Fibroblast of lung (primary cell): ENCODE results near the gene UBE3D. TPM values are rescaled to one million over a fixed set of nuclear protein-coding genes. Genes with fewer than 3 reads are reported as not detected.

Source experiments
- DNase-seq, 2 donors: peaks; one replicate each; pipeline versions ENCODE4 v3.0.0 to v3.0.0-alpha.2; 2010; ENCODE audit warnings: low read depth in 2 of 2
- H2AFZ ChIP-seq: 2 replicates; pipeline ENCODE4 v1.5.1; 2012; ENCODE audit warnings: low read length, control low read depth, inconsistent platforms
- H3K27ac ChIP-seq: 2 replicates; pipeline ENCODE4 v1.5.1; 2011; ENCODE audit warnings: low read length, control low read depth; ENCODE audit not compliant: insufficient read depth
- H3K27me3 ChIP-seq: 2 replicates; pipeline ENCODE4 v1.5.1; 2011; ENCODE audit warnings: mild to moderate bottlenecking, low read length; ENCODE audit not compliant: control insufficient read depth, insufficient read depth
- H3K36me3 ChIP-seq: 2 replicates; pipeline ENCODE4 v1.5.1; 2011; ENCODE audit warnings: low read length; ENCODE audit not compliant: control insufficient read depth, insufficient read depth
- H3K4me1 ChIP-seq: 2 replicates; pipeline ENCODE4 v1.5.1; 2011; ENCODE audit warnings: low read length; ENCODE audit not compliant: control insufficient read depth, insufficient read depth; ENCODE audit errors: extremely low read depth
- H3K4me2 ChIP-seq: 2 replicates; pipeline ENCODE4 v1.5.1; 2011; ENCODE audit warnings: low read length, control low read depth; ENCODE audit not compliant: insufficient read depth; ENCODE audit errors: extremely low read depth
- H3K4me3 ChIP-seq, 4 experiments: fragments of 200-600 bp in 1 of 4; sonication (generic) in 1 of 4; replicated peaks in 1 of 4; 2 replicates each; pipeline ENCODE4 v1.5.1; 2011 to 2016; ENCODE audit warnings: low read length in 4 of 4, low read depth in 3 of 4, mild to moderate bottlenecking in 3 of 4, control low read depth in 2 of 4, inconsistent platforms in 1 of 4, mixed read lengths in 1 of 4; ENCODE audit not compliant: insufficient read depth in 1 of 4; ENCODE audit errors: control extremely low read depth in 1 of 4
- H3K79me2 ChIP-seq: 2 replicates; pipeline ENCODE4 v1.5.1; 2012; ENCODE audit warnings: mild to moderate bottlenecking, low read length, inconsistent platforms; ENCODE audit not compliant: control insufficient read depth, insufficient read depth
- H3K9ac ChIP-seq: 2 replicates; pipeline ENCODE4 v1.5.1; 2011; ENCODE audit warnings: mild to moderate bottlenecking, low read length, control low read depth; ENCODE audit not compliant: insufficient read depth
- H3K9me3 ChIP-seq: 2 replicates; pipeline ENCODE4 v1.5.1; 2012; ENCODE audit warnings: low read depth, low read length; ENCODE audit not compliant: control insufficient read depth, insufficient read depth
- H4K20me1 ChIP-seq: 2 replicates; pipeline ENCODE4 v1.5.1; 2011; ENCODE audit warnings: low read length; ENCODE audit not compliant: control insufficient read depth, insufficient read depth; ENCODE audit errors: extremely low read depth
- CTCF ChIP-seq, 2 donors: IDR thresholded peaks in 1 of 2; conservative IDR thresholded peaks in 1 of 2; 1 replicate in 1 of 2; 2 replicates in 1 of 2; pipeline ENCODE4 v1.5.1; 2011 to 2012; ENCODE audit warnings: low read length in 2 of 2, control low read depth in 1 of 2, inconsistent platforms in 1 of 2, low read depth in 1 of 2, mild to moderate bottlenecking in 1 of 2
- EZH2 ChIP-seq: IDR thresholded peaks from 2 replicates; pipeline ENCODE4 v1.5.1; 2012; ENCODE audit warnings: low read length, control low read depth, mild to moderate bottlenecking; ENCODE audit errors: missing control alignments
- polyA plus RNA-seq, 2 donors: library from polyadenylated mRNA; depleted of rRNA in 1 of 2; stranded (reverse) in 1 of 2; unstranded in 1 of 2; fragments of >200 nt; gene quantifications; 2 replicates each; pipeline ENCODE4 v1.2.1, GENCODE V29; 2011 to 2012; ENCODE audit warnings: missing spikeins in 1 of 2
- total RNA-seq: library from RNA; depleted of rRNA; stranded (reverse); fragments of >200 nt; gene quantifications from 2 replicates; pipeline ENCODE4 v1.2.1, GENCODE V29; 2014

Gene UBE3D
- total and polyA plus RNA-seq, 2 donors (not counting 1 experiment from before 2014, with no cell fraction given) = 2.8 to 5.6 TPM

- H3K27me3 ChIP-seq = no peaks in the 10 kb centered on the region
- no peaks in the 10 kb centered on the region for H3K36me3 ChIP-seq
- TF ChIP-seq CTCF (conservative IDR thresholded peaks at IDR 0.05 in 1 of 2, IDR thresholded peaks at IDR 0.05 in 1 of 2; ENCODE audit: low read depth in 1 of 2, low read length in 2 of 2) (no peak), EZH2 (no peak)
- no peaks in the 10 kb centered on the region for H3K9me3 ChIP-seq
- H3K4me1 ChIP-seq = no peaks in the 10 kb centered on the region
- DNase-seq = no peak
- no peaks in the 10 kb centered on the region for H3K79me2 ChIP-seq
- no peak overlapping the region for H3K9ac ChIP-seq
- no peak overlapping the region for H3K27ac ChIP-seq
- H3K4me2 ChIP-seq = no peak overlapping the region
- H4K20me1 ChIP-seq = no peaks in the 10 kb centered on the region
- no peak overlapping the region for H3K4me3 ChIP-seq
- no peak overlapping the region for H2AFZ ChIP-seq
Measured at GRCh38 chr6:82995066-82995465, 70.6 kb downstream of the UBE3D start.

GRCh38 chr6:82989736-82990290, 75.8 kb downstream of the UBE3D start:
- no peak overlapping the region for H2AFZ ChIP-seq
- no peaks in the 10 kb centered on the region for H4K20me1 ChIP-seq
- no peak for DNase-seq
- H3K9me3 ChIP-seq = no peaks in the 10 kb centered on the region
- H3K79me2 ChIP-seq = no peaks in the 10 kb centered on the region
- TF ChIP-seq CTCF (conservative IDR thresholded peaks at IDR 0.05 in 1 of 2, IDR thresholded peaks at IDR 0.05 in 1 of 2; ENCODE audit: low read depth in 1 of 2, low read length in 2 of 2) (no peak), EZH2 (no peak)
- no peak overlapping the region for H3K9ac ChIP-seq
- H3K4me2 ChIP-seq = no peak overlapping the region
- no peak overlapping the region for H3K4me3 ChIP-seq
- no peaks in the 10 kb centered on the region for H3K36me3 ChIP-seq
- H3K4me1 ChIP-seq = no peaks in the 10 kb centered on the region
- no peak overlapping the region for H3K27ac ChIP-seq
- no peaks in the 10 kb centered on the region for H3K27me3 ChIP-seq

- Histone ChIP-seq H3K27ac (no peak overlapping the region), H3K4me1 (no peaks in the 10 kb centered on the region), H3K36me3 (no peaks in the 10 kb centered on the region), H3K9me3 (no peaks in the 10 kb centered on the region), H3K4me2 (no peak overlapping the region), H2AFZ (no peak overlapping the region), H3K4me3 (no peak overlapping the region), H3K9ac (no peak overlapping the region), H3K79me2 (no peaks in the 10 kb centered on the region), H4K20me1 (no peaks in the 10 kb centered on the region), H3K27me3 (no peaks in the 10 kb centered on the region)
- DNase-seq = peak; percentile 11 to 55
- TF ChIP-seq EZH2 (no peak), CTCF (conservative IDR thresholded peaks at IDR 0.05 in 1 of 2, IDR thresholded peaks at IDR 0.05 in 1 of 2; ENCODE audit: low read depth in 1 of 2, low read length in 2 of 2) (no peak)
Measured at GRCh38 chr6:82988930-82989351, 76.7 kb downstream of the UBE3D start.
